Measurements from ENCODE around the gene MAGEA11.
"Not testable (repeated sequence)": the region's sequence is repeated elsewhere in the genome, so short reads cannot be mapped to it uniquely, and the experiment has no call there.

MAGEA11 gene

DNA sequence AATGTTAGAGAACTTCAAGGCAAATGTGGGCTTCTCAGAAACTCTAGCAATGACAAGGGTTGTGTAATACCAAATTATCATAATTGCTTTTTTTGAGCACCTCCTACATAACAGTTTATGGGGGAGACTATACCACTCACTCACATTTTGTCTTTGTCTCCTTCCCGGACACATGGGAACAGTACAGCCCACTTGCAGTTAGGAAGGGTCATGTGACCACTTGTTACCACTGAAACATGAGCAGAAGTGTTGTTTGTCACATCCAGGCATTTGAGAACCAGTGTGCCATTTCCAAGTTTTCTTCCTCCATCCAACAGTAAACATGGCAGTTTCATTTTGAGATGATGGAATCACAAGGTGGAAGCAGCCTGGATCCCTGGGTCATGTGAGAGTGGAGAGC lies 6.9 kb downstream of the MAGEA11 start:
- no peak for DNase-seq

DNA sequence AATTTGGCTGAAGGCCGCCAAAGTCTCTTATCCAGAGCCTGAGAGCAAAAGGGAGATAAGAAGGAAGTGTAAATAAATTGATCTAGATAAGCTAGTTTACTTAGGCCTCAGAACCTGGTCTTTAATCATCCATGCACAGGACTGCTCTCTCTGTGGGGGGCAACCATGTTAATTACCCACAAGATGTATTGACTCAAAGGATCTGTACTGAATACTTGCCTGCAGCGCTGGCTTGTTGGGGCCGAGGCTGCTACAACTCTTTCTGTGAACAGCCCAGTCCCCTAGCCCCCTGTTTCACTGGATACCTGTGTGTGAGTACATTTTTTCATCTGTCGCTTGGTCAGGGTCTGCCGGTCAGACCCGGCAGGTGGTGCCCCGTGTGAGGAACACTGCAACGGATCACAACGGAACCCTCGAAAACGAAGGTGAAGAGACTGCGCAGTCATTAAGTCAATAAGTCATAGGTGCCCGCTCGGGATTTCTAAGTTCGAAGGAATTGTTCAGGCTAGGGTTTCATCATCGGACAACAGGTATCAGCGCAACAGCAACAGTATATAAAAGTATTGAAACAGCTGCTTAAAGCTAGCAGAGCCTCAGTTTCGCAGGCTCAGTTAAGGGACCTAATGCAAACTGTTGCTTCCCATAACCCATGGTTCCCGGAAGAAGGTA lies 8.3 kb downstream of the MAGEA11 start:
- DNase-seq = no peak

DNA sequence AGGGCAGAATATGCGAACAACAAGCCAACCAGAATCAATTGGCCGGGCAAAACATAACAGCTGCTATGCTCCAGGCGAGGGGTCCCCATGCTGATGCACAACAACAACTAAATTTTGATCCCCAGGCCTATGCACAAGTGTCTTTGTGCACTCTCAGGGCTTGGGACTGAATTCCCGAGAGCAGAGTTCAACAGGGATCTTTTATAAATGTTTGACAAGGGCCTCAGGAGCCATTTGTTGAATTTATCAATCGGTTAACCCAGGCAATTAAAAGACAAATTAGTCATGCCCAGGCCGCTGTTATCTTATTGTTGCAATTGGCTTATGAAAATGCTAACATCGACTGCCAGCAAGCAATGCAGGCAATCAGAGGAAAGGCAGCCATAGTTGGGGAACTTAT lies 9.4 kb downstream of the MAGEA11 start:
- DNase-seq = not testable (repeated sequence)

DNA sequence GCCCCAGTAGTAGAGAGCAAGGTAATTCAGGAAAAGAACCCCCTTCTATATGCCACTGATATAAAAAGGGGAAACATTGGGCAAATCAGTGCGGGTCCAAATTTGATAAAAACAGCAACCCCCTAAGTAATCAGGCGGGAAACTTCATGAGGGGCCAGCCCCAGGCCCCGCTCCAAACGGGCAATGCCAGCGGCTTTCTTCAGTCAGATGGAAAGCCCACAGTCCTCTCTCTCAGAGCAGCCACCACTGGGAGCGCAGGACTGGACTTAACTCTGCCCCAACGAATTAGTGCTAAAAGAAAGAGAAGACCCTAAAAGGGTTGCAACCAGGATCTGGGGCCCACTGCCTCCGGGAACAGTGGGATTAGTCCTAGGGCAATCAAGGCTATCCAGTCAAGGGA lies 9.9 kb downstream of the MAGEA11 start:
- DNase-seq = no peak

DNA sequence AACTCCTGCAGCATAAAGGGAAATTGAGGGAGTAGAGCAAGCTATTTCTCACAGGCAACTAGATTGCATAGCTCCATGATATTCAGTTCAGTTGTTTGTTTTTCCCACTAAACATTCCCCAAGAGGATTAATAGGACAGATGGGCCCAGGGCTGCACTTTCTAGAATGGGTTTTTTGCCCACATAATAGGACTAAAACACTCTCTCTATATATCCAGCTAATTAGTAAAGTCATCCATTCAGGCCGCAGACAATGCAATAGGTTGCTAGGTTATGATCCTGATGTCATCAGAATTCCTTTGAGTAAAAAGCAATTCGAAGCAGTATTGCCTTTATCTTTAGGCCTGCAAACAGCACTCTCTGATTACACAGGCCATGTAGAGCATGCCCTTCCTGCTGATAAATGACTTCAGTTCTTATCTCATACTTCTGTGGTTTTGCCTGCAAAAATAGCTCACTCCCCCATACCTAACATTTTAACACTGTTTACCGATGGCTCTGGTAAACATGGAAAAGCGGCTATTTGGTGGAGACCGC lies 11.8 kb downstream of the MAGEA11 start:
- DNase-seq = not testable (repeated sequence)

DNA sequence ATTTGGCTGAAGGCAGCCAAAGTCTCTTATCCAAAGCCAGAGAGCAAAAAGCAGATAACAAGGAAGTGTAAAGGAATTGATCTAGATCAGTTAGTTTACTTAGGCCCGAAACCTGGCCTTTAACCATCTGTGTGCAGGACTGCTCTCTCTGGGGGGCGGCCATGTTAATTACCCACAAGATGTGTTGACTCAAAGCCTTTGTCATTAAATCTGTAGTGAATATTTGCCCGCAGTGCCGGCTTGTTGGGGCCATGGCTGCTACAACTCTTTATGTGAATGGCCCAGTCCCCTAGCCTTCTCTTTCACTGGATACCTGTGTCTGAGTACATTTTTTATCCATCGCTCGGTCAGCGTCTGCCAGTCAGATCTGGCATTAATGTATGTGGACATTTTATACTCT lies 15.4 kb downstream of the MAGEA11 start:
- not testable (repeated sequence) for DNase-seq

DNA sequence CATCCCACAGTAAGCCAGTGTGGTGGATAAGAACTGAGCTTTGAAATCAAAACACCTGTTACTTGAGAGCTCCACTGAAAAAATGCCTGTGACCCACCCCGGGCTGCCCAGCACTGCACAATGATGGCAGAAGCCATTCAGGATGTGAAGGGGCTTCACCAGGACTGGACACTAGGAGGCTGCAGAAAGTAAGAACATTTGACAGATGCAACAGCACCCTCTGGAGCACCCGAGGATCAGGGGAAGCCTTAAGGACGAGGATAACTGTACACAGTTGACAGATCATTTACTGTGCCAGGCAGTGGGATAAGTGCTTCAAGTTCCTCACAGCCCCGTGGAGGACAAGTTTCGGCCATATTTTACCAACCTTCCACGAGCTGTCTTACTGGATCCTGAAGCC lies 30.4 kb downstream of the MAGEA11 start:
- DNase-seq = not testable (repeated sequence)

DNA sequence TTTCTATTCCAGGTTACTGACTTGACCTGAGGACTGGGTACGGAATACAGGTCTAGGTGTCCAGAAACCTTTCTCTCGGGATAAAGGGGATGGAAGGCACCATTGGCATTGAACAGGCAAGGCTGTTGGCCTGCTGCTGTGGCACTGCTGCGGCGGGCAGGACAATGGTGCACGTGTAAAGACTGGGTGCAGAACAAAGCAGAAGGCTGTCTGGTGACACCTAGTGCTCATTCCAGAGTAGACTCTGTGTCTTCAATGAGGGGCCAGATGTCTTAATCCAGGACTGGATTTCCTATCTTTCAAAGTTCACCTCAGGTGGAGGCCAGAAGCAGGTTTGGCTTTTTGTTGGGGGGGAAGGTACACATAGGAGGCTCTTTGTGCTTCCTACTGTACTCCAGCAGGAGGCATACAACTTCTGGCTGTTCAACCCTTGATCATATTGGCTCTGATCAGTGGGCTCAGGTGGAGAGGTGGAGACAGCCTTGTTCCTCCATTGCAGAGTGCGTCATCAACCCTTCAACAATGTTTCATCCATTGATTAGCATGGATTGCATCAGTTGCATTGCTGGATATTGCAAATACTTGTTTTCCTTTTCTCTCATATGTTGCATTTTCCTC lies 34.6 kb downstream of the MAGEA11 start:
- not testable (repeated sequence) for DNase-seq

DNA sequence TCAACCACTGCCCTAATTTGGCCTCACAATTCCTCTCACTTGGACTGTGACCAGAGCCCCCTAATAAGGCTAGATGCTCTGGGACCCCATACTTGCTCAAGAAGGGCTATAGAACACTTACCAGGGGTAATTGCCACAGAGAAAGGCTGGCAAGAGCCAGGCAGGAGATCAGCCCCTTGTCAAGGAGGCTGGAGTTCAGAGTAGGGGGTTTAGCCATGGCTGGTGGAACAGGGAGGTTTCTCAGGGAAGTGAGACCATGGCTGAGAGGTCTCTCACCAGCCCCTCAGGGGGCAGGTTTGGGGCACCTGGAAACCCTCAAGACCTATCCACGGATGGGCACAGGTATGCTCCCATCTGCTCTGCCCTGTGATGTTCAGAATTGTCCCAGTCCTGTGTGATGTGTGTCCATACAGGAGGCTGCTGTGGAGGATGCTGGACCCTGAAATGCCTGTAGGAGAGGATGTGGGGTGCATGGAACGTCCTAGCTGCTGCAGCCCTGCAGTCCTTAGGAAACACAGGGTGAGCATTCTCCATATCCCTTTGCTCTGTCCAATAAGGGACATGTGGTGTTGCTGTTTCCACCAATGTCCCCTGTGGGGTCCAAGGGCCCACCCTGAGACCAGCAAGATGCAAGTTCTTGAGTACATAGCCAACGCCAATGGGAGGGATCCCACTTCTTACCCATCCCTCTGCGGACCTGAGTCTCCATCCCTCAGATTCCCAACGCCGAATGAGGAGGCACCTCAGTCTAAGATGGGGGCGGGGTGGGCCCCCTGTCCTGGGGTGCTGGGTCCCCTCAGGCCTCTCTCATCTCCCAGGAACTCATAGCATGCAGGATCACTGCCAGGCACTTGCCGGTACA lies 45.6 kb downstream of the MAGEA11 start:
- DNase-seq = no peak

DNA sequence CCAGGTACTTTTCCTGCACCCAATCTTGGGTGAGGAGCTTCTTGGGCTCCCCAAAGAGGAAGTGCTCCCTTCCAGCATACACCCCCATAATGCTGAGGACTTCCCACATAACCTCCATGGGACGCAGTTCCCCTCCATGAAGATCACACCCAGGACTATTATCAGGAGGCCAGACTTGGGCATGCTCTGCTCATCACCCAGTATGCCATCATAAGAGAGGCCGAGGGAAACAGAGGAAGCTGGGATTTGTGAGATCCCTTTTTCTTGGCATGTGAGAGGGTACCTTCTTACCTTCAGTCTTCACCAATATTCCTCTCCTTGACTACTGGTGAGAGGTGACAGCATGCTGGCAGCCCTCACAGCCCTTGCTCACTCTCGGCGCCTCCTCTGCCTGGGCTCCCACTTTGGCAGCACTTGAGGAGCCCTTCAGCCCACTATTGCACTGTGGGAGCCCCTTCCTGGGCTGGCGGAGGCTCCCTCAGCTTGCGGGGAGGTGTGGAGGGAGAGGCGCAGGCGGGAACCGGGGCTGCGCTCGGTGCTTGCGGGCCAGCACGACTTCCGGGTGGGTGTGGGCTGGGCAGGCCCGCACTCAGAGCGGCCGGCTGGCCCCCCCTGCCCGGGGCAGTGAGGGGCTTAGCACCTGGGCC lies 46.3 kb downstream of the MAGEA11 start:
- no peak for DNase-seq

DNA sequence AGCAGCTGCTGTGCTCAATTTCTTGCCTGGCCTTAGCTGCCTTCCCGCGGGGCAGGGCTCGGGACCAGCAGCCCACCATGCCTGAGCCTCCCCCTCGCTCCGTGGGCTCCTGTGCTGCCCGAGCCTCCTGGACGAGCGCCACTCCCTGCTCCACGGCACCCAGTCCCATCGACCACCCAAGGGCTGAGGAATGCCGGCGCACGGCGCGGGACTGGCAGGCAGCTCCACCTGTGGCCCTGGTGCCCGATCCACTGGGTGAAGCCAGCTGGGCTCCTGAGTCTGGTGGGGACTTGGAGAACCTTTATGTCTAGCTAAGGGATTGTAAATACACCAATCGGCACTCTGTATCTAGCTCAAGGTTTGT lies 46.8 kb downstream of the MAGEA11 start:
- not testable (repeated sequence) for DNase-seq

DNA sequence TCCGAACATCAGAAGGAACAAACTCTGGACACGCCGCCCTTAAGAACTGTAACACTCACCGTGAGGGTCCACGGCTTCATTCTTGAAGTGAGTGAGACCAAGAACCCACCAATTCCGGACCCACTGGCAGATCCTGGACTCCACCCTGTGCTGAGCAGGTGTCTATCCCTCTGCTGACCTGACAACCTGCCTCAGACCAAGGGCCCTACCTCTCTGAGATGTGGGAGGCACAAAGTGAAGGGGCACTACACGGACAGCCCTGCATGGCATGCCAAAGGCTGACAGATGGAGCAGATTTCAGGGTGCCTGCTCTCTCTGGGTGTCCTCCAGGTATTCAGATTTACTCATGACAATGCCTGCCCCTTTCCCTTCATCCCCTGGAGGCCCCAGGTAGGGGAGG lies 48.0 kb downstream of the MAGEA11 start:
- DNase-seq = no peak

DNA sequence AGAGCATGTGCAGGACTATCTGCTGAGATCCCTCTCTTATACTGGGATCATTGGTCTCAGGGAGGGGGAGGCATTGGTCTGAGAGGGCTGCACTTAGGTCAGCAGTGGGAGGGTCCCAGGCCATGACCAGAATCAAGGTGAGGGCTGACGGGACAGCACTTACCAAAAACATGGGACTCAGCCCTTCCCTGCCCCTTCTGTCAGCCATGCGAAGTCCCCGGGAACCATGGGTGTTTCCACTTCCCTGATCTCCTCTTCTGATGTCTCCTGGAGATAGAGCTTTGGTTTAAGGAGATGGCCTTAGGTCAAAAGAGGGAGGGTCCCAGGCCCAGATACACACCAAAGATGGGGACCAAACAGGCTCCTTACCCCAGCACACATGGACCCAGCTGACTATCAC lies 49.1 kb downstream of the MAGEA11 start:
- no peak for DNase-seq

DNA sequence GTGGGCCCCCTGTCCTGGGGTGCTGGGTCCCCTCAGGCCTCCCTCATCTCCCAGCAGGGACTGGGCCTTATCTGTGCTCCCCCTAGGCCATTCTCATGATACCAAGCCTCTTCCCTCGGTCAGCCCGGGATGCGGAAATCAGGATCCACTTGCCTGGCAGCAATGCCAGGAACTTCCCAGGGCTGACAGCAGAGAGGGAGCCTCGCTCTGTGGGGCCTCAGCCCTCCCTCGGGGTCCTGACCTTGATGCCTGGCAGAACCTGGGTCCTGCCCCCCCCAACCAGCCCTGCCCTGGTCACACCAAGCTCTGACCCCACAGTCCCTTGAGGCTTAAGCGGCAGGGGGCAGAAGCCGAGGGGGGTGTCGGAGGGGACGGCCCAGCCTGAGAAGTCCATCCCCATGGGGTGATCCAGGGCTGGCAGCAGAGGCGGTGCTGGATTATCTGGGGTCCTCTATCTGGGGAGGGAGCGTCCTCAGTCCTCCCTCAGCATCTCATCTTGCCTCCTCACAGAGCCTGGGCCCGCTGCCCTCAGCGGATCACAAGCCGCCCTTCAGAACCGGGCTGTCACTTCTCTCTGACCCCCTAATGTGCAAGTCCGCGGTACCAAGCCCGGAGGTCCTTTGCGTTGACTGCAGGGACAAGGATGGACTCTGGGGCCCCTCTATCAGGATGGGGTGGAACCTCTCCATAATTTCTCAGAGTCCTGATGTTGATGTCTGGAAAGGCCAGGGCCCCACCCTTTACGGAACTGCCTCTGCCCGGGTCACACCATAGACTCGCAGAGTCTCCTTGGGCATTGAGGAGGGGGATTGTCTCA lies 50.2 kb downstream of the MAGEA11 start:
- DNase-seq = not testable (repeated sequence)

DNA sequence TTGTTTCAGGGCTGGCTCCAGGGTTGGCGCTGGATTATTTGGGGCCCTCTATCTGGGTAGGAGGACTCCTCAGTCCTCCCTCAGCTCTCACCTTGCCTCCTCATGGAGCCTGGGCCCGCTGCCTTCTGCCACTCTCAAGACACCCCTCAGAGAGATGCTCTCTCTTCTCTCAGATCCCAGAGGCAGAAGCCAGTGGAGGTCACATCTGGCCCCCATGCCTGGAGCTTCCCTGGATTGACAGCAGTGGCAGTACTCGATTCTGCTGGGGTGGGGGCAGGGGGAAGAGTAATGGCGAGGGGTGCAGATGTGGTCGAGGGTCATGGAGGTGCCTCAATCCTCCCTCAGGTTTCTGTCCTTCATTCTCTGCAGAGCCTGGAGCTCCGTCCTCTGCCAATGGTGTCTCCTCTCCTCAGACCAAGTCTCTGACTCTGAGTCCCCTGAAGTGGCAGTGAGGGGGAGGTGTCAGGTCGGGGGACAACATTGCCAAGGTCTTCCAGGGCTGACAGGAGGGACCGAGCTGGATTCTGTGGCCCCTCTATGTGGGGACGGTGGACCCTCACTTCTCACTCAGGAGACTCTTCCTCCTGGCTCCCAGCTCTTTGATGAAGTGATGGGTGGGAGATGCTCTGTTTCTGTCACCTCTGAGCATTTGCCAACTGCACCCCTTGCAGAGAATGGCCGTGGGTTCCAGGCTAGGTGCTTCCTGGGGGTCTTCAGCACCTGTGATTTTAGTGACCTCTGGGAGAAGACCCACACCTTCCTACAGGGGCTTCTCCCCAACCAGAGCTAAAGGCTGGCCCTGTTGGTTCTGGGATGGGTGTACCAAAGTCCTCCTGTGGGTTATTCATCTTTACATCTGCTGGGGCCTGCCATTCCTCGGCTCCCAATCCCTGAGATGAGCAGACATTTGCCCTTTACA lies 51.1 kb downstream of the MAGEA11 start:
- DNase-seq = no peak
